HG02759 (cell line): ENCODE results near the gene VPS50.

ENCODE experiments used
- ATAC-seq: cut with Tn5 transposase; IDR thresholded peaks from one replicate; pipeline ENCODE4 v1.9.1; 2021; ENCODE audit warnings: mild to moderate bottlenecking, moderate library complexity; ENCODE audit not compliant: unreplicated experiment

Gene VPS50

DNA sequence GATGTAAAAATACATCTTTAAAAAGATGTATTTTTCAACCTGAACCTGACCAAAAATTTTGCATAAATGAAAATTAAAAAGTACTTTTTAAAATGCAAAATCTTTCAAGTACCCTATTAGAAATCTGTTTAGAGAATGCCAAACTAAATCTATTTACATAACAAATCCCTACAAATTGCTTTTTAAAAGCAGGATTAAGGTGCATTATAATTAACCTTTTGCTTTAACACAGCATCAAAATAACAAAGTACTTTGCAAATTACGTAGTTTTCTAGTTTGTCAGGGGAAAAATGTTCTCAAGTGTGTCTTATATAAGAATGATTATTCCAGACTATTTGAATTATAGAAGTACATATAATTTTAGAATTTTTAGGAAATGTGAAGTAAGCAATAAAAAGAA, 160.8 kb downstream of the VPS50 start:
- no peak for ATAC-seq

DNA sequence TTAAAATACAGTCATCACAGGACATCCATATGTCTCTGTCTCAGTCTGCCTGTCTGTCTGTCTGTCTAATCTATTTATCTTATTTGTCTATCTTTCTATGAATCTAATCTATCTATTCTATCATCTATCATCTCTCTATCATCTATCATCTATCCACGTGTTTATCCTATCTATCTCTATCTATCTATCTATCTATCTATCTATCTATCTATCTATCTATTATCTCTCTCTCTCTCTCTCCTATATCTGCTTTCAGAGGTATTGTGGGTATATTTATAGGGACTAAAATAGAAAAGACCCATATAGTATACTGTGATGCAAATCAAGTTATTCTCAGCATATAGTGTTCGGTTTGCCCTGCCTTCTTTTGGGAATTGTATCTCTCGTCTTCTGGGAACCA, 167.5 kb downstream of the VPS50 start:
- ATAC-seq, result no peak

DNA sequence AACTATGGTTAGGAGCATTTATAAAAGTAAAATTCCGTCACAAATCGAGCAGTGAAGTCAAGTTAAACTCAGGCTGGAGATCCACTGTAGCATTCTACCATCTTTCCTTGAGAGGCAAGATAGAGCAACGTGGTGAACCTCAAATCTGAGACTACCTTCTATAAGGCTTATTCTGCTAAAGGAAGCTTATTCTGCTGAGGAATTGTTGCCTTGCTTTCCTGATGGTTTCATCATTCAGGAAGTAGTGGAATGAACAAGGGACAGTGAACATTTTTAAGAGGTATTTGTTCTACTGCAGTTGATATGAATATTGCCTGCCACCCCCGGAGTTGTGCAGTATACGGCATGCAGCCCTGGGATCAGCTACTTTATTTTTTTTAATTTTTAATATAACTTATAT, 170.8 kb downstream of the VPS50 start:
- ATAC-seq, result no peak

DNA sequence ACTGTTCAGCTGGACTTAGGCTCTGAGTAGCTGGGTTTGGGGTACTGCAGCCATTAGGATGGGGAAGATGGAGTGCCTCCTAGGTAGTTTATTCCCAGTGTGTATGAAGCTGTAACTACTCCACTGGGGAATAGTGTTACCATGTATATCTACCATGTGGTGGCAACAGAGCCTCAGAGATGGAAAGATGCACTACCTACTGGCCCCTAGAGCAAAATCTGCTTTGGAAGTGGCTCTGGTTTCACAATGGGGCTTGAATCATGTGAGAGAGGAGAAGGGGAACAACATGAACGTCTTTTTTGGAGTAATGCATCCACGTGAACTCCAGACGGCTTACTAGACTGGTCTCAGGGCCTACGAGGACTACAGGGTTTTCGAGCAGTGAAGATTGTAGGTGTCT, 175.1 kb downstream of the VPS50 start:
- ATAC-seq, result no peak

DNA sequence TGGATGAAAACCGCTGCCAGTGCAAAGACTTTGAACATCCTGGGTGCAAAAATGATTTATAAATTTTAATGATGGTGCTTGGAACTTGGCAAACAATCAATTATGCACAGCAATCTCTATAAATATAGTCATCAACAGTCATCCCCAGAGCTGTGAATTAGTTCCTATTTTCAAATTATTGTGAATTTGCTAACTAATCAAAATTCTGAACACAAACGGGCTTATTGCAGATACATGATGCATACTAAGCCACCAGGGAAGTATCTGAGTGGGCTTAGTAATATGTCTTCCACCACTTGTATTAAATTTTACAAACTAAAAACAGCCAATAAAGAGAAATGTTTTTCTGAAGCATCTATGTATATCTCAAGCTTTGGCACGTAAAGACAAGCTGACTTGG, 177.2 kb downstream of the VPS50 start:
- no peak for ATAC-seq
